OCI-M2 (cell line): ENCODE measurements around the gene C15orf61.

ENCODE experiments used
- DNase-seq: peaks from one replicate; lab custom pipeline; 2025; ENCODE audit not compliant: unreplicated experiment; lab: John Stamatoyannopoulos, UW

C15orf61 gene

DNA sequence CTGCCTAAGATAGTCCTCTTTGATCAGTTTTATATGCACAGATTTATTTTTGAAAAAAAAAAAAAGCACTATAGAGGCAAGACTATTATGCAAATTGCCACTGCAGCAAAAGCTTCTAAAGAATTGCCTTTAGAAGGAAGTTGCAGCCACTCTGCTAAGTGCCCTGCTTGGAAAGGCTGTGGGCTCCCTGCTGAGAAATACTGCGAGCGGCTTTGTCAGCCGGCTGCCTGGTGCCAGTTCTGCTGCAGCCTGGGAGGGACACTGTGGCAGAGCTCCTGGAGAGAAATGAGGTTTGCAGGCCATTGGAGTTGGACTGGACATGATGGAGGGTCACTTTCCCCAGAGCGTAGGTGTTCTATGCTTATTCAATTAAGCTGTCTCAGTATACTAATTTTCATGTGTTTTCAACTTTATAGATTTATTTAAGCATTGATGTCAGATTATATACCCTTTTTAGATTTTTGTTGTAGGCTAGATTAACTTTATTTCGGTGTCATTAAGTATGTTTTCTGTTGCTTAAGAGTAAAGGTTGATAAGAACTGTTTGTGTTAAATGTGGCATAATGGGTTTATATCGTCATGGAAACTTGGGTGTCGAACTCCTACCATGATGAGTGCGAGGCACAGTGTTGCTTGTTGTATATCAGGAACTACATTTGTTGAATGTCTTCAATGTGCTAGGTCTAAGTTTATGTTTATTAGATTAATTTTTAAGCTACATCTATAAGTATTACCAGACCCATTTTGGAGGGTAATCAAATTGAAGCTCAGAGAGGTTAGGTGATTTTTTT is 28.1 kb downstream of the C15orf61 start:
- no peak for DNase-seq

DNA sequence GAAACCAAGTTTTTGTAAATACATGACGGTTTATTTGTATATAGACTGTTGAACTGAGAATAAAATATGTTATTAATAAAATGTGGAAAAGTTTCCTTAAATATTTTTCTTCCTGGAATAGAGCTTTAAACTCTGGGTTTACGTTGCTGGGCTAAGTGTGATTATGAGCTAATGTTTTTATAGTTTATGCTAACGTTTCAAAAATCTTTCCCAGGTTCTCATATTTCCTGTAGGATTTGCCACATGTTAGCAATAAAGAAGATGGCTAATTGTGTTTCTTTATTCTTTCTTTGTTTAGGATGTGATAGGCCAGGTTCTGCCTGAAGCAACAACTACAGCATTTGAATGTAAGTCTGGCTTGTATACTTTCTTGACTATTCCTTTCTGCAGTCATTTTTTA is 28.8 kb downstream of the C15orf61 start:
- no peak for DNase-seq

DNA sequence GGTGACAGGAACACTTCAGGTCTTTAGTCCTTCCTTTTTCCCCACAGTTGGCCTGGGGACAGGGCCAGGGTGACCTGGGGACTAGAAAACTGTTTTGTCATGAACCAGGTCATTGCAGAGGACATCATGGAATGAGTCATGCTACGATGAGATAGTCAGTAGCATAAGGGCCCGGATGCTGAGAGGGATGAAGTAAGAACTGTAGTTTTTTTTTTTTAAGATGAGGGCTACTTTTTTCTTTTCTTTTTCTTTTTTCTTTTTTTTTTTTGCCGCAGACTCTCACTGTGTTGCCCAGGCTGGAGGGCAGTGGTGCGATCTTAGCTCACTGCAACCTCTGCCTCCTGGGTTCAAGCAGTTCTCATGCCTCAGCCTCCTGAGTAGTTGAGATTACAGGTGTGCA is 29.6 kb downstream of the C15orf61 start:
- DNase-seq = no peak

DNA sequence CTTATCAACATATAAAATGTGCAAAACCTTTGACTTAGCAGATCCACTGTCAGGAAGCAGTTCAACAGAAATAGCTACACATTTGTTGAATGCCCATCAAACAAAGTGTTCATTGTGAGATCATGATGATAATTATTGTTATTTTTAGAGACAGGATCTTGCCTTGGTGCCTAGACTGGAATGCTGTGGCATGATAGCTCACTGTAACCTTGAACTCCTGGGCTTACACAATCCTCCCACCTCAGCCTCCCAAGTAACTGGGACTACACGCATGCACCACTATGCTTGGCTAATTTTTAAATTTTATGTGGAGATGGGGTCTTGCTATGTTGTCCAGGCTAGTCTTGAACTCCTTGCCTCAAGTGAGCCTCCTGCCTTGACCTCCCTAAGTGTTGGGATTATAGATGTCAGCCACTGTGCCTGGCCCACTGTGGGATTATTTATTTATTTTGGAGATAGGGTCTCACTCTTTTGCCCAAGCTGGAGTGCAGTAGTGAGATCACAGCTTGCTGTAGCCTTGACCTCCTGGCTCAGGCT is 30.3 kb downstream of the C15orf61 start:
- DNase-seq = no peak

DNA sequence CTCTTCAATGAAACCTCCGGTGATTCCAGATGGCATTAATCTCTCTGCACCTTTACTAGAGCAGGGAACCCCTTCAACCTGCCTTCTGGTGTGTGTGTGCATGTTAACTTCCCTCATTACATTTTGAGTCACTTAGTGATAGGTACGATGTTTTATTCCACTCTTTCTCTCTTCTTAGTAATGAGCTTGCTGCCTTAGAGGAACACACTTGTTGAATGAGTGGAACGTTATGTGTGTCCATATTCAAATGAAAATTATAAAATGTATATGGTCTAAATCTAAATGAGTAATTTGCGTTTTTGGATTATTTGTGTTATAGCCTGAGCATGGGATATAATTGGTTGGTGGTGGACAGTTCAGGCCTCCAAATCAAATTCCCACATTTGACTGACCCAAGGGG is 33.6 kb downstream of the C15orf61 start:
- no peak for DNase-seq

DNA sequence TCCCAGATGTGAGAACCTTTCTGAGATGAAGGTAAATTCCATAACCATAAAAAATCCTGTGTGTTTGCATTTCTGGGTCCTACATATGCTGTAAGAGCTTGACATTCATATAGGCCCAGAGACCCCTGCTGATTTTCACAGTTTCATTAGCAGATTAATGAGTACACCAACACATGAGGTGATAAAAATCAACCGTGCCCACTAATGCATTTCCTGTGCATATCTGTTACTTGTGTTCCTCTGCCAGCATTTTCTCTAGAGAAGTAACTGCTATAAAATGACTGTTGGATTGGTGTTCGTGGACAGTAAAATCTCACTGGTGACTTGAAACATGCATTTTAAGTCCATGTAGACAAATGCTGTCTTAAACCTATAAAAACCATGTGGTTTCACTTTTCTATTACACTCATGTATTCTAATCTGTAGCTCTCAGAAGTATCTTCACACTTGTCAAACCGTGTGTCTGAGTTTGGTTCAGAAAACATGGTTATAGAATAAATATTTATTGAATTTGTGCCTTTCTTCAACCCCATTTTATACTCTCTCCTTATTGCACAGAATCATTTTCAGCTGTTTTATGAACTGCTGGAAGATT is 36.1 kb downstream of the C15orf61 start:
- DNase-seq = no peak

DNA sequence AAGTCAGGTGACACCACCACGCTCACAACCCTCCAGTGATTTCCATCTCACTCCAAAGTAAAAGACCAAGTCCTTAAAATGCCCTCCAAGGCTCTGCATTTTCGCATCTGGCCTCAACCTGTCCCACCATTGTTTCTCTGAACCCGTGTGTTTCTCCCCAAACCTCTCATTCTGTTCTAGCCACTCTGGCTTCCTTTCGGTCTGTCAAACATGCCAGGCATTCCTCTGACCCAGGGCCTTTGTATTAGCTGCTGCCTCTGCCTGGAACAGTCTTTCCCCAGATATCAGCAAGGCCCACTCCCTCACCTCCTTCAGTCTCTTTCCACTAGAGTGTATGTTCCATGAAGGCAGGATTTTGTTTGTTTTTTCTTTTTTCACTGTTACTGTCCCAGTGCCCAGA is 37.6 kb downstream of the C15orf61 start:
- no peak for DNase-seq

DNA sequence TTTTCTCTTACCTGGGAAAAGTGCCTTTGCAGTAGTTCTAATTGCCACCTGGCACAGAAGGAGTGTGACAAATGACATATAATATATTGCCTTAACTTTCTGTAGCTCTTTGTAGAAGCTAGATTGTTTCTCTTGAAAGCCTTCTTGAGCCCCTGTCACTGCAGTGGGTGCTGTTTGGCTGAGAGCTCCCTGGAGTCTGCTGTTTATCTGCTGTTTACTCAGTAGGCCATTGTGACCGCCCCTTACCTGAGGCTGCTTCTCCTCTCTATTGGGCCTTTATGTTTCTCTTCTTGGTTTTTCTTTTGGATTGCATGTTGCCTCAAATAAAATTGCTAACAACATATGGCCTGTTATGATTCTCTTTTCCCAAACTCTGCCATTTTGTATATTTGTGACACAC is 38.2 kb downstream of the C15orf61 start:
- no peak for DNase-seq

DNA sequence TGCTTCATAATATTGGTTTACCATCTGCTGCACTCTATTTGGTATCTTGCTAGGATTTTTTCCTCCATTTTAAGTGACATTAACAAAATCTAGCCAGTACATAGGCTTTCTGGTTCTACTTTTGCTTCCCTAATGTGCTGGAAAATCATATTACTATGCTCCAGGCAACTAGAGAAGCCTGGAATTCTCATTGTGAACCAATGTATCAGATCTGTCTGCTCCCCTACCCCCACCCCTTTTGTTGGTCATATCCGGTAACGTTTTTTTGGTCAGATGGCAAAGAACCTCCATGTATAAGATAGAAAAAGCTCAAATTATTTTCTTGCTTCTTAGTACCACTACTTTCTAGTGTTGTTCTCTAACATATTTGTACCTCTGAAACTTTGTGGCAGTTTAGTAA is 38.6 kb downstream of the C15orf61 start:
- no peak for DNase-seq

DNA sequence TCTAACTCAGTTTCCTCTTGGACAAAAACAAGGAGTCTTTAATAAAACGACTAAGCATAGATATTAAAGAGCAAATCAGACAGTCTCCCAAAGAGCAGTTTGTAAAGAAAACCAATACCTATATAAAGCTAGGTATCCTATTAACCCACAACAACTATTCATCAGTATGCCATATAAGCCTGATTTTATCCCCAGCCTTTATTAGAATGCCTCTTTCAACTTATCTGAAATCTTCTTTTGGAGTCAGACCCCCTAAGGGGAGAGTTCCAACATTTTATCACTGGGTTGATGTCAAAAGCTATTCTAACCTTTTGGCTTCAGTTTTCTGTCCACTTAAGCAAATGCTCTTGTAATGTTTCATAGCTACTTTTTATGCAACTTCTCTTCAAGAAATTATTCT is 39.4 kb downstream of the C15orf61 start:
- no peak for DNase-seq

DNA sequence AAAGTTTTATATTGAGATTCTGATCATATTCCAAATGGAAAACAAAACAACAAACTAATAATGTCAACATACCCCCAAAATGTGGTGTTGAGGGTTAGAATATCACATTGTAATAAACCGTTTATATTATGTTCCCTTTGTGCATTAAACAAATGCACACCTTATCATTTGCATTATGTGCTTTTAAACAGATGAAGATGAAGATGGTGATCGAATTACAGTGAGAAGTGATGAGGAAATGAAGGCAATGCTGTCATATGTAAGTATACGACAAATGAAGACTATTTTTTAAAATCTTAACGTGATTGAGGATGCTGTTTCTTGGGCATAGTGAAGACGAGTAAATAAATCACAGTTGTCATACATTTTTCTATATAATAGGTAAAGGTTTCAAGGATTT is 42.2 kb downstream of the C15orf61 start:
- no peak for DNase-seq

DNA sequence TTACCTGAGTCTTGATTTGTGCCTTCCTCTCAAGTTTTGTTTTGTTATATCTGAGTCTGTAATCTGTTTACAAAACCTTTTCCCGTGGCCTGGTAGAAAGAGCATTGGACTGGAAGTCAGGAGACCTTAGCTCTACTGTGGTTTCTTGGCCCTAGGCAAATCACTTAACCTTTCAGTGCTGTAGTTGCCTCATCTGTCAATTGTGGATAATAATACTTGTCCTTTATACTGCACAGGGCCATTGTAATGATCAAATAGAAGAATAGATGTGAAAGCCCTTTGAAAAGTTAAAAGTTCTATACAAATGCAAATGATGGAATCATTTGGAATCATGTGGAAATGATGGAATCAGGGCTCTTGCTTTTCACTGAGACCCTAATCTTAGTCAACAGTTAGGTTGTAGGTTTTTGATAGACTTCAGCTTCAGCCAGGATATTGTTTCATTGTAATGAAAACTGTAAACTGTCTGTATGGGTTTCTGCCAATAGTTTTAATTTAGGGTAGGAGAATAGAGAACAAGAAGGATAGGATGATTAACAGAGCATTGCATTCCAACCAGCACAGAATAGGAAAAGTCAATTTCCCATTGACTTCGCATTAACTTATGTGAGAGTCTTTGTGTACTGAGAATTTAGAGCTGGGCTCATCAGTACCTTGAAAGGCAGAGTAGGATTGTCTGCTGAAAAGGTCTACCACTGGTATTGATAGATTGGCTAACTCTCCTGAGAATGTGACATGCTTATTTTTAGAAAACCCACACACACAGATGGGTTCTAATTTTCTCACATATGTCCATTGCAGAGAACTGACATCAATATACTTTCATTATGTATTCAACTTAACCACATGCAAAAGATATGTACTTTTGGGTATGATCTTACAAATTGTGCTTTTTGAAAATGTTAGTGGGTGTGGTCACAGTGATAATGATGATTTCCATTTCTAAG is 43.4 kb downstream of the C15orf61 start:
- DNase-seq = no peak

DNA sequence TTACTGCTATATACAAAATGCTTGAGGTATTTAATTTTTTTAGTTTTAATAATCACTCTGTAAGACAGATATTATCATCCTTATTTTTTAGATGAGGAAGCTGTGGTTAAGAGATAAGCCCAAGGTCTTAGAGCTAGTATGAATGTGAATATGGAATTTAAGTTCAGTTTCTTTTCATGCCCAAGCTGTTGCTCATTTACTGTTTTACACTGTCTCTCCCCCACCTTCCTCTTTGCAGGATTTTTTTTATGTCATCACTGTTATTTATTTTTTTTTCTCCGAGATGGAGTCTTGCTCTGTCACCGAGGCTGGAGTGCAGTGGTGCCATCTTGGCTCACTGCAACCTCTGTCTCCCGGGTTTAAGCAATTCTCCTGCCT is 44.0 kb downstream of the C15orf61 start:
- DNase-seq = no peak

DNA sequence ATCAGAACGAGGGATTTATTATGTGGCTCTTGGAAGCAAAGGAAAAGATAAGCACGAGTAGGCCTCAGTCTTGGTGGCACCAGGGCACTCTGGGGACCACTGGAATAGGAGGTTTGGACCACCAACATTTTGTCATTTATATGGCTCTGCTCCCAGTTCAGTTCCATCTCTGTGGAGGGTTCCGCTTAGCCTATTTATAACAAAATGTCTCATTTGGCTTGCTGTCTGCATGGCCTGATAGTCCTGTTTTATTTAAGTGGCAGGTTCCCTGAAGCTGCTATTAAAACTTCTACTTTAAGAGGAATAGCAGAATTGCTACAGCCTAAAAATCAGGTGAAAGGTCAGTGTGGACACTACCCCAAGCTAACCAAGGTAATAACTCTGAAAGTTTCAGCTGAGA is 48.7 kb downstream of the C15orf61 start:
- no peak for DNase-seq

DNA sequence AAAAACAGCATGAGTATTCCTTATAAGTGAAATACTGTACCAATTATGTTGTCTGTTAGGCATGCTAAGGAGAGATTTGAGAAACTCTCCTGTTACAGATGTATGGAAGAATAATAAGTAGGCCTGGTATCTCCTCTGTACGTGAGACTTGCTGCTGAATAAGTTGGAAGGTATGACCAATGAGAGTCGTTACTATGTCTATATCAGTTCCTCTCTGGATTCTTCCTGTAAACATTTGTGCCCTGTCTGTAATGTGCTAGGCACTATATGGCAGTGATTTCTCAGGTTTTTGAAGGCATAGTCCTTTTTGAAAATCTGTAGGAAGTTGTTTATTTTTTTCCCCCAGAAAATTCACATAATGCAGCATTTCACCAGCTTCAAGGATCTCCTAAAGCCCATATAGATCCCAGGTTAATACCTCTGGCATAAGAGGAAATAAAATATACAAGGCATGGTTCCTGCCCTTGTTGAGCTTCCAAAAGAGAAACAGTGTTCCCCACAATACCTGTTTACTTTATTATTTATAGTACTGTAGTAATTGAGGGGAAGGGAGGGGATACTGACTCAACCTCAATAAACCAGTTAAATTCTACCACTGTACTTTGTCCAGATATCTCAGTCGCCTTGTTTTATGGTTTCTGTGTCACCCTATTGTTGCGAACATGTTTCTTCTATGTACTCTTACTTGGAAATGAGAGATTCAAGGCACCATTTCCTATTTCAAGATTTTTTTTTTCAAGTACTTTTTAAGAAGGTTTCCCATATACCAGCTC is 50.1 kb downstream of the C15orf61 start:
- DNase-seq = no peak

DNA sequence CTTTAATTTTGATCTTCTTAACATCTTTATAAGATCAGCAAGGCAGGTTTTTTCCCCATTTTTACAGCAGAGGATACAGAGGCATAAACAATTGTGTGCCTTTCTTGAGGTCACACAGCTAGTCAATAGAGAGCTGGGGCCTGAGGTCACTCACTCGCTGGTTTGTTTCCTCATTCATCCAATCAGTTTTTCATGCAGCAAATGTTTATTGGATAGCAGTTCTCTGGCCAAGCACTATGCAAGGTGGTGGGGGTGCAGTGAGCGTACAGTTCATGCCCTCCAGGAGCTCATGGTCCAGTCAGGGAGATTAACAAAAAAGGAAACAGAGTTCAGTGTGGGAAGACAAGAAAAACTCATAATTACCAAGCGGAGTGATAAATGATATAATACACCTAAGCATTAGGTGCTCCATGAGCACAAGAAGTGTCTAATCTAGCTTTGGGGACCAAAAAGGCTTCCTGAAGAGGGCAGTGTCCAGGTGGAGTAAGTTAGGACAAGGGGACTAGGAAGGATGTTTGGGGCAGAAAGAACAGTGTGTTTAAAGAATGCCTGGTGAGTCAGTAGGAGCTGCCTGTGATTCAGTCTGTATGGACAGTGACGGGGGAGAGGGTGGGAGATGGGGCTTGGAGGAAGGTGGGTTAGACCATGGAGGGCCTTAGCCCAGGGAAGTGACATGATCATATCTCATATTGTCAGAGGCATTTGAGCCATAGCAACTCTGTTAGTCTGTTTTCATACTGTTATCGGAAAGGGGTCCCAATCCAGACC is 50.9 kb downstream of the C15orf61 start:
- DNase-seq = no peak

DNA sequence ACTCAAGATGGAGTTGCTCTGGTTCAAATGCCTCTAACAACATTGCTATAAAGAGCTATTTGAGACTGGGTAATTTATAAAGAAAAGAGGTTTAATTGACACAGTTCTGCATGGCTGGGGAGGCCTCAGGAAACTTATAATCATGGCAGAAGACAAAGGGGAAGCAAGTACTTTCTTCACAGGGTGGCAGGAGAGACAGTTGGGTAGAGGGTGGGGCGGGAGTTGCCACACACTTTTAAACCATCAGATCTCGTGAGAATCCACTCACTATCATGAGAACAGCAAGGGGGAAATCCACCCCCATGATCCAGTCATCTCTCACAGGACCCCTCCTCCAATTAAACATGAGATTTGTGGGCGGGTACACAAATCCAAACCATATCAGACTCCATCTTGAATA is 52.3 kb downstream of the C15orf61 start:
- DNase-seq = no peak

DNA sequence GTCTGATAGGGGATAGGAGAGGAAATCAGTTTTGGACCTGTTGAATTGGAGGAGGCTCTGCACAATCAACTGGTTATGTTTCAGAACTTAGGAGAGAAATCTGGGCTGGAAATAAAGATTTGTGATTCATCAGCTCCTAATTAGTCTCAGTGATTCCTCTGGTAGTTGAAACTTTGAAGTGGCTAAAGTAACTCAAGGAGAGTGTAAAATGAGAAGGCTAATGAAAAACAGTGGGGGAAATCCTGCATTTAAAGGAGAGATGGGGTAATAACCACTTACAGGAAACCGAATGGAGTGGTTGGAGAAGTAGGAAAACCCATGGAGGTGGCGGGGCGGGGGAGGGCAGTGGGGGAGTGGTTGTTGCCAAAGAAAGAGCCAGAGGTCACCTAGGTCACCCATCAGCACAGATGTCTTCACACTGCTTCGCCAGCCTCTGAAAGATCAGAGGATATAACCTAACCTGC is 54.1 kb downstream of the C15orf61 start:
- DNase-seq = no peak

DNA sequence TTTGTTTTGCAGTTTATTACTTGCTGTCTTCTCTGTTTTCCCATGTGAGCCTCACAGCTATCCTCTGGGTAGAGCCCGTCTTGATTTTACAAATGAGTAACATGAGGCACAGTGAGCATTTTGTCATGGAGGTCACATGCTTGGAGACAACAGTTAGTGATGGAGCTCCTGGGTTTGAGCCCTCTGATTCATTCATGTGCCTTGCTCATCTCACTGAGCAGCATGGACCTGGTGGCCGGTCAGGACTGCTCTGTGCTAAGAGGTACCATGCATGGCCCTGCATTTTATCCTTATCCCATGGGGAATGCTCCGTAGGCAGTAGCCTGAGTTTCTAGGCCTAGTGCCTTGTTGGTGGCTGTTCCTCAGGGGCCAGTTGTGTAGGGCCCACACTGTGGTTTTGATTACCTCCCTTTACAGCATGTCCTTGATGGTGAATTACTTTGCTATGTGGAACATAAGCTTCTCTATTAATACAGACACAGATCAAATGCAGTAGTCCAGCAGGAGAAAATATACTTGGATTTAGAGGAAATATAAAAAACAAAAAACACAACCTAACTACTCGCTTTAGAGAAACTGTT is 57.2 kb downstream of the C15orf61 start:
- DNase-seq = no peak

DNA sequence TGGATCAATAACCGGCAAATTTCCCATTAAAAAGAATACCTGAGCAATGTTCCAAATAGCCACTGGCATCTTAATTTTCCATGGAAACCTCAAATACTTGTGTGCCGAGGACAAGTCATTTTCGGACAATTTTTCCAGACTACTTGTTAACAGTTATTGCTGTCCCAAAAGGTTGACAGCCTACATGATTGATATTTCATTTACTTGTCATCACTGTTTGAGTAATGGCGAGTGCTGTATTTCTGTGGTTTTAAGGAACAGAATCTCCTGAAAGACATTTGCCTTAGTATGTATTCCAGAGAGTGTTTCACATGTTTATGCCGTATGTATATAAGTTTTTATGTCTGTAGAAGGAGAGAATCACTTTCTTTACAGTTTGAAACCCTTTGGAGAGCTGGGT is 58.2 kb downstream of the C15orf61 start:
- no peak for DNase-seq
